Mesothelial cell of epicardium (in vitro differentiated cells): Measurements from ENCODE around the gene C1D. TPM values are rescaled to one million over a fixed set of nuclear protein-coding genes. Genes with fewer than 3 reads are reported as not detected.

Experiments
- DNase-seq, 2 experiments: peaks; one replicate each; pipeline ENCODE4 v3.0.0; 2021; ENCODE audit warnings: low spot score in 2 of 2; ENCODE audit not compliant: unreplicated experiment in 2 of 2
- H3K27ac Mint-ChIP-seq: 2 replicates; pipeline ENCODE4 v1.8.0; 2021; ENCODE audit warnings: mixed read lengths
- H3K27me3 Mint-ChIP-seq: 2 replicates; pipeline ENCODE4 v1.8.0; 2021; ENCODE audit warnings: low read depth, mixed read lengths
- H3K36me3 Mint-ChIP-seq: 2 replicates; pipeline ENCODE4 v1.8.0; 2021; ENCODE audit warnings: mixed read lengths
- H3K4me1 Mint-ChIP-seq: 2 replicates; pipeline ENCODE4 v1.8.0; 2021; ENCODE audit warnings: mixed read lengths
- H3K4me3 Mint-ChIP-seq: 2 replicates; pipeline ENCODE4 v1.8.0; 2021; ENCODE audit warnings: mild to moderate bottlenecking, moderate library complexity, mixed read lengths
- H3K9me3 Mint-ChIP-seq: 2 replicates; pipeline ENCODE4 v1.8.0; 2021; ENCODE audit warnings: mixed read lengths
- total RNA-seq: library from RNA; stranded (reverse); gene quantifications from 3 replicates; pipeline ENCODE4 v1.2.1, GENCODE V29; 2021
- TF ChIP-seq, protein P1 (sequence below): fragments of 200-600 bp; sonication (generic); IDR thresholded peaks from one replicate; pipeline ENCODE4 v1.5.0; 2021; ENCODE audit warnings: antibody characterized with exemption; ENCODE audit not compliant: unreplicated experiment

Gene C1D
- total RNA-seq, result 20.5 to 23.6 TPM (median 22.4 TPM) in 3 replicates

GRCh38 chr2:68062680-68063387 is at the start of gene C1D:
C1D (minus strand) TSS chr2:68063004; CDS start chr2:68047310, 15,694 bp downstream.
- TF ChIP-seq, protein P1, sequence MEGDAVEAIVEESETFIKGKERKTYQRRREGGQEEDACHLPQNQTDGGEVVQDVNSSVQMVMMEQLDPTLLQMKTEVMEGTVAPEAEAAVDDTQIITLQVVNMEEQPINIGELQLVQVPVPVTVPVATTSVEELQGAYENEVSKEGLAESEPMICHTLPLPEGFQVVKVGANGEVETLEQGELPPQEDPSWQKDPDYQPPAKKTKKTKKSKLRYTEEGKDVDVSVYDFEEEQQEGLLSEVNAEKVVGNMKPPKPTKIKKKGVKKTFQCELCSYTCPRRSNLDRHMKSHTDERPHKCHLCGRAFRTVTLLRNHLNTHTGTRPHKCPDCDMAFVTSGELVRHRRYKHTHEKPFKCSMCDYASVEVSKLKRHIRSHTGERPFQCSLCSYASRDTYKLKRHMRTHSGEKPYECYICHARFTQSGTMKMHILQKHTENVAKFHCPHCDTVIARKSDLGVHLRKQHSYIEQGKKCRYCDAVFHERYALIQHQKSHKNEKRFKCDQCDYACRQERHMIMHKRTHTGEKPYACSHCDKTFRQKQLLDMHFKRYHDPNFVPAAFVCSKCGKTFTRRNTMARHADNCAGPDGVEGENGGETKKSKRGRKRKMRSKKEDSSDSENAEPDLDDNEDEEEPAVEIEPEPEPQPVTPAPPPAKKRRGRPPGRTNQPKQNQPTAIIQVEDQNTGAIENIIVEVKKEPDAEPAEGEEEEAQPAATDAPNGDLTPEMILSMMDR, result no peak
- peaks cover 22% of the 10 kb centered on the region for H3K27me3 Mint-ChIP-seq
- DNase-seq, result peak; percentile 91 to 97
- H3K4me3 Mint-ChIP-seq, result peak within 1 kb of the TSS; percentile 93
- peaks cover 3% of the 10 kb centered on the region for H3K36me3 Mint-ChIP-seq
- H3K4me1 Mint-ChIP-seq, result peaks cover 34% of the 10 kb centered on the region
- H3K9me3 Mint-ChIP-seq, result peaks cover 23% of the 10 kb centered on the region
- H3K27ac Mint-ChIP-seq, result peak within 1 kb of the TSS; percentile 99

DNA sequence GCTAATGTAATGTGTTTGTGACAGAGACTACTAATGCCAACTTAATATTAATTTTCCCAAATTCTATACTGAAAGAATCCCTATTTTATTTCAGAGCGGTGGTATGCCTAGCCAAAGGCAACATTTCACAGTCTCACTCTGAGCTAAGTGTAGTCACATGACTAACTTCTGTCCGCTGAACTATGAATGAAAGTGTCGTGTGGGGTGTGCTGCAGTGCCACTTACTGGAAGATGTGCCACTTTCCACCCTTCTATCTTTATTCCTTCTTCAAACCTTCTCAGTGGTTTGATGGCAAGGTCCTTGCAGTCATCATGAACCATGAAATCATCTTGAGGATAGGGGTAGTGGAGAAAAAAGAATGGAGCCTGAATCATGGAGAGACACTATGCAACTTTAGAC is 47.3 kb upstream of the C1D start:
- Mint-ChIP-seq H3K4me3 (no peak overlapping the region), H3K27me3 (peaks cover 7% of the 10 kb centered on the region), H3K36me3 (peaks cover 4% of the 10 kb centered on the region)

GRCh38 chr2:68108120-68108519 is 45.3 kb upstream of the C1D start:
- Mint-ChIP-seq H3K4me3 (no peak overlapping the region), H3K4me1 (no peaks in the 10 kb centered on the region), H3K36me3 (peaks cover 4% of the 10 kb centered on the region), H3K9me3 (peaks cover 17% of the 10 kb centered on the region), H3K27me3 (peaks cover 2% of the 10 kb centered on the region), H3K27ac (no peak overlapping the region)
- TF ChIP-seq, protein P1, result no peak
- DNase-seq, result no peak

More for the DNA sequence above, 47.3 kb upstream of the C1D start:
- H3K9me3 Mint-ChIP-seq, result peaks cover 13% of the 10 kb centered on the region
- DNase-seq, result no peak
- no peaks in the 10 kb centered on the region for H3K4me1 Mint-ChIP-seq
- TF ChIP-seq, protein P1, result no peak
- H3K27ac Mint-ChIP-seq, result no peak overlapping the region

GRCh38 chr2:68107475-68107874 is 44.7 kb upstream of the C1D start:
- no peak overlapping the region for H3K27ac Mint-ChIP-seq
- H3K4me1 Mint-ChIP-seq, result no peaks in the 10 kb centered on the region
- H3K36me3 Mint-ChIP-seq, result peaks cover 4% of the 10 kb centered on the region
- H3K27me3 Mint-ChIP-seq, result peaks cover 2% of the 10 kb centered on the region
- H3K9me3 Mint-ChIP-seq, result peaks cover 17% of the 10 kb centered on the region
- no peak overlapping the region for H3K4me3 Mint-ChIP-seq
- TF ChIP-seq, protein P1, result no peak
- DNase-seq, result no peak

DNA sequence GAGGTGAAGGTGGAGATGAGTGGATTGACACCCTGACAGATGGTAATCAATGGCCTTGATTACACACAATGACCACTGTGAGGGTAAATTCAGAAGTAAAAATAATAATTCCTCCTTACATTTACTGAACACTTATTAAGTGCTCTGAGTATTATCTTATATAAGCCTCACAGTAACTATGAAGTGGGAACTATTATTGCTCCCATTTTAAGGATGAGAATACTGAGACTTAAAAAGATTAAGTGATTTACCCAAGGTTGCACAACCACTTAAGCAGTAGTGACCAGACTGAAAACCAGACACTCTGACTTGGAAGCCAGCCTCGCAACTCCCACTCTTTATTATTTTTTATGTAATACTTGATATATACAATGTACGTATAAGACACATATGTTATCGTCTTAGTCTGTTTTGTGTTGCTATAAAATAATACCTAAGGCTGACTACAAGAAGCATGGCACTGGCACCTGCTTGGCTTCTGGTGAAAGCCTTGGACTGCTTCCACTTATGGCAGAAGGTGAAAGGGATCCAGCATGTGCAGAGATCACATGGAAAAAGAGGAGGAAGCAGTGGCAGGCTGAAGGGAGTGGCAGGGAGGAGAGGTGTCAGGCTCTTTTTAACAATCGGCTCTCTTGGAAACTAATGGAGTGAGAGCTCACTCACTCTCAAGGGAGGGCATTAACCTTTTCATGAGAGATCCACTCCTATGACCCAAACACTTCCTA is 41.5 kb upstream of the C1D start:
- Mint-ChIP-seq H3K27me3 (peaks cover 4% of the 10 kb centered on the region), H3K9me3 (peaks cover 24% of the 10 kb centered on the region), H3K4me3 (no peak overlapping the region), H3K4me1 (no peaks in the 10 kb centered on the region), H3K27ac (no peak overlapping the region), H3K36me3 (peaks cover 4% of the 10 kb centered on the region)
- TF ChIP-seq, protein P1, result no peak
- DNase-seq, result no peak
